PC-9 (cell line): ENCODE measurements around the gene FOXM1. TPM values are rescaled to one million over a fixed set of nuclear protein-coding genes. Genes with fewer than 3 reads are reported as not detected.

Source experiments
- BruUV-seq: library from RNA; stranded (reverse); fragments of 400-500 nt; replicated peaks from 2 replicates; lab custom pipeline; 2021; lab: Mats Ljungman, UMichigan
- CTCF ChIA-PET: fragments of 300-600 bp; sonication (Branson Sonifier 250); formaldehyde crosslinking; loops from one replicate; lab custom pipeline; 2022; ENCODE audit warnings: antibody characterized with exemption; lab: Charles Lee
- POLR2A ChIA-PET: fragments of 300-600 bp; sonication (Branson Sonifier 250); formaldehyde crosslinking; loops from one replicate; lab custom pipeline; 2022; ENCODE audit warnings: antibody characterized with exemption; ENCODE audit not compliant: unreplicated experiment; lab: Charles Lee
- DNase-seq, 2 experiments: peaks; one replicate each; pipeline versions ENCODE4 v3.0.0 to v3.0.0-alpha.2; 2015 to 2022; ENCODE audit warnings: mixed read lengths in 1 of 2
- H2AFZ ChIP-seq: fragments of 200-600 bp; sonication (generic); 2 replicates; pipeline ENCODE4 v1.8.1; 2017; ENCODE audit warnings: antibody characterized with exemption
- H3F3A ChIP-seq: fragments of 200-600 bp; sonication (generic); 2 replicates; pipeline ENCODE4 v1.8.1; 2017; ENCODE audit warnings: antibody characterized with exemption, mild to moderate bottlenecking, low read depth; ENCODE audit not compliant: insufficient read depth
- H3K27ac ChIP-seq: fragments of 200-600 bp; sonication (generic); 2 replicates; pipeline ENCODE4 v1.6.1; 2016; ENCODE audit warnings: mixed run types
- H3K27me3 ChIP-seq: fragments of 200-600 bp; sonication (generic); 2 replicates; pipeline ENCODE4 v1.6.1; 2016; ENCODE audit warnings: low read depth, mixed run types; ENCODE audit not compliant: insufficient read depth
- H3K36me3 ChIP-seq: fragments of 200-600 bp; sonication (generic); 2 replicates; pipeline ENCODE4 v1.6.1; 2016; ENCODE audit warnings: low read depth, mixed run types
- H3K4me1 ChIP-seq: fragments of 200-600 bp; sonication (generic); replicated peaks from 2 replicates; pipeline ENCODE4 v1.6.1; 2016; ENCODE audit warnings: mixed run types; ENCODE audit not compliant: insufficient read depth
- H3K4me2 ChIP-seq: fragments of 200-600 bp; sonication (generic); 2 replicates; pipeline ENCODE4 v1.6.1; 2017; ENCODE audit warnings: mixed run types
- H3K4me3 ChIP-seq: fragments of 200-600 bp; sonication (generic); 2 replicates; pipeline ENCODE4 v1.6.1; 2016; ENCODE audit warnings: mixed run types
- H3K79me2 ChIP-seq: fragments of 200-600 bp; sonication (generic); 2 replicates; pipeline ENCODE4 v1.6.1; 2017; ENCODE audit warnings: low read depth, mixed run types
- H3K9me2 ChIP-seq: fragments of 200-600 bp; sonication (generic); 2 replicates; pipeline ENCODE4 v1.8.1; 2017; ENCODE audit warnings: mild to moderate bottlenecking; ENCODE audit not compliant: insufficient read depth
- H3K9me3 ChIP-seq: fragments of 200-600 bp; sonication (generic); 2 replicates; pipeline ENCODE4 v1.8.1; 2016; ENCODE audit warnings: low read depth; ENCODE audit not compliant: insufficient read depth
- H4K20me1 ChIP-seq: fragments of 200-600 bp; sonication (generic); 2 replicates; pipeline ENCODE4 v1.8.1; 2017; ENCODE audit not compliant: insufficient read depth
- CTCF ChIP-seq: fragments of 200-600 bp; sonication (generic); conservative IDR thresholded peaks from 2 replicates; pipeline ENCODE4 v1.6.1; 2017; ENCODE audit warnings: mixed run types, antibody characterized with exemption, mild to moderate bottlenecking, moderate library complexity
- EZH2 ChIP-seq: fragments of 200-600 bp; sonication (generic); IDR thresholded peaks from 2 replicates; pipeline ENCODE4 v1.8.0; 2017; ENCODE audit warnings: antibody characterized with exemption, low read depth
- intact Hi-C: fragments of 100-400 bp; cut with micrococcal nuclease; formaldehyde crosslinking; loops from one replicate; pipeline ENCODE4 v1.10.0; 2022; ENCODE audit not compliant: unreplicated experiment
- total RNA-seq: library from RNA; stranded (reverse); gene quantifications from 2 replicates; pipeline ENCODE4 v1.2.3, GENCODE V29; 2021

The FOXM1 gene
- total RNA-seq, 1 experiment from 2014 or later, result 225 TPM

GRCh38 chr12:2890388-2891239 is 13.6 kb upstream of the FOXM1 start, which contains the start of gene TULP3:
Gene TULP3 (plus strand): TSS chr12:2890891. CDS start chr12:2890948, 57 bp downstream.
- BruUV-seq, result no TSS peak
- Histone ChIP-seq H3K27me3 (no peaks in the 10 kb centered on the region), H3K36me3 (no peaks in the 10 kb centered on the region), H2AFZ (peak within 1 kb of the TSS; percentile 92), H3K79me2 (peaks cover 29% of the 10 kb centered on the region), H4K20me1 (no peaks in the 10 kb centered on the region), H3F3A (peaks cover 40% of the 10 kb centered on the region), H3K27ac (peak within 1 kb of the TSS; percentile 74), H3K4me1 (peaks cover 35% of the 10 kb centered on the region), H3K9me2 (no peaks in the 10 kb centered on the region), H3K4me3 (peak within 1 kb of the TSS; percentile 80), H3K4me2 (peak within 1 kb of the TSS; percentile 85), H3K9me3 (no peaks in the 10 kb centered on the region)
- intact Hi-C loops, result loop anchor here (1.0 to 2.0 kb wide), 2 partner anchors 13 to 68 kb away; partner anchors contain the start of genes FOXM1, RHNO1 and TEAD4
- ChIA-PET POLR2A (interaction anchor here (0.6 to 0.8 kb wide), 3 partner anchors 23 to 278 kb away, joined by 3 to 4 read pairs (median 3); no protein-coding TSS in a partner anchor), CTCF (interaction anchor here (0.8 kb wide), 1 partner anchor 54 kb away, joined by 6 read pairs; no protein-coding TSS in a partner anchor)
- peak; percentile 93 to 99 for DNase-seq
- TF ChIP-seq EZH2 (no peak), CTCF (no peak)

GRCh38 chr12:2890001-2890387 is 13.0 kb upstream of the FOXM1 start:
- Histone ChIP-seq H3K27me3 (no peaks in the 10 kb centered on the region), H3K79me2 (peaks cover 27% of the 10 kb centered on the region), H3K9me2 (no peaks in the 10 kb centered on the region), H3K27ac (no peak overlapping the region), H4K20me1 (peaks cover 2% of the 10 kb centered on the region; the same call in 1 of the 2 replicates), H3K9me3 (no peaks in the 10 kb centered on the region), H3K4me1 (peaks cover 28% of the 10 kb centered on the region), H2AFZ (peak overlapping the region; percentile 92), H3K36me3 (no peaks in the 10 kb centered on the region), H3F3A (peaks cover 34% of the 10 kb centered on the region), H3K4me2 (peak overlapping the region; percentile 85), H3K4me3 (peak overlapping the region; percentile 80; the same call in 1 of the 2 replicates)
- ChIA-PET CTCF (interaction anchor here (0.6 kb wide), 1 partner anchor 13 kb away, joined by 3 read pairs; the partner anchor contains the start of genes FOXM1 and RHNO1), POLR2A (interaction anchor here (0.6 to 0.8 kb wide), 2 partner anchors 22 to 278 kb away, joined by 3 to 4 read pairs; no protein-coding TSS in a partner anchor)
- TSS peak; percentile 87 for BruUV-seq
- intact Hi-C loops, result loop anchor here (2.0 kb wide), 1 partner anchor 69 kb away; the partner anchor contains the start of gene TEAD4
- DNase-seq, result no peak
- no peak for TF ChIP-seq EZH2
- TF ChIP-seq CTCF, result no peak

GRCh38 chr12:2886768-2887450 is 9.9 kb upstream of the FOXM1 start:
- Histone ChIP-seq H3K27ac (no peak overlapping the region), H3K27me3 (no peaks in the 10 kb centered on the region), H3F3A (peaks cover 22% of the 10 kb centered on the region), H3K4me1 (peaks cover 5% of the 10 kb centered on the region), H3K4me3 (no peak overlapping the region), H3K36me3 (no peaks in the 10 kb centered on the region), H3K9me2 (no peaks in the 10 kb centered on the region), H3K9me3 (no peaks in the 10 kb centered on the region), H2AFZ (no peak overlapping the region), H4K20me1 (peaks cover 5% of the 10 kb centered on the region; the same call in 1 of the 2 replicates), H3K4me2 (no peak overlapping the region), H3K79me2 (peaks cover 6% of the 10 kb centered on the region)
- BruUV-seq, result no TSS peak
- intact Hi-C loops, result no loop called here
- ChIA-PET CTCF (interaction anchor here (0.6 to 1.6 kb wide), 2 partner anchors 12 to 122 kb away, joined by 3 to 6 read pairs; no protein-coding TSS in a partner anchor), POLR2A (interaction anchor here (0.6 kb wide), 1 partner anchor 50 kb away, joined by 5 read pairs; no protein-coding TSS in a partner anchor)
- DNase-seq, result no peak
- TF ChIP-seq EZH2 (no peak), CTCF (no peak)
